DND-41 (cell line): ENCODE data around the gene MPV17L2.

Experiments used
- CTCF ChIP-seq: IDR thresholded peaks from 2 replicates; pipeline ENCODE4 v1.5.1; 2012; ENCODE audit warnings: borderline replicate concordance, low read length, moderate library complexity, mild to moderate bottlenecking; ENCODE audit not compliant: poor library complexity, severe bottlenecking; ENCODE audit errors: extremely low read depth
- EZH2 ChIP-seq: IDR thresholded peaks from 3 replicates; pipeline ENCODE4 v1.6.1; 2012; ENCODE audit warnings: borderline replicate concordance, low read depth, mild to moderate bottlenecking, moderate library complexity, low read length, inconsistent platforms; ENCODE audit not compliant: severe bottlenecking

DNA sequence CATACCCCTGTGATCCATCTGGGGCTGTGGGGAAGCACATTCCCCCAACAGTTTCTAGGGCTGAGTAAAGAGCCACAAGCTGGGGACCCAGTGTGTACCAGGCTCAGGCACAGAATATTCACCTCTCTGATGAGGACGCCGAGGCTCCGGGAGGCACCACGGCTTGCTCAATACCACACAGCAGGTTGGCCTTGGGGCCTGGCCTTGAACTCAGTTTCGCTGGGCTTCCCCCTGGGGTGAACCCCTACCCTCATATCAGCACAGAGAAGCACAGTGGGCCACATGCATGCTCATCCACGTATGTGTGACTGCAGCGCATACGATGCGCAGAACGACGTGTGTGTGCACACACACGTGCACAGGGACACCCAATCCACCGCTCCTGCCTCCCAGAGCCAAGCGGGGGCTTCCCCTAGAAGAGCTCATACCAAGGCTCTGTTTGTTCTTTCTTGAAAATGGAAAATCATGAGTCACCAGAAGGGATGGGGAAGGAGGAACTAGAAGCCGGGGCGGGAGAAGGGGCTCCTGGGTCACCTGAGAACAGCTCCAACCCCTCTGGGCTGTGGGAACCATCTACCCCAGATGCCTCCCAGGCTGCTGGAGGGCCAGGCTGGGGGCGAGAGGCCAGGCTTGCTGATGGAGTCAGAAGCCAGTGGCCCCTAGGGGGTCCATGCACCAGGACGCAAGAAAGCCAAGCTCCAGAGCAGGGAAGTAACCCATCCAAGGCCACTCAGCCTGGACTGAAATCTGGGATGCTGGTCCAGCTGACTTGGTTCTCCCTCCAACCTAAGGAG is 38.1 kb downstream of the MPV17L2 start:
- TF ChIP-seq CTCF (no peak), EZH2 (no peak)
